ENCODE results near the gene ATG14.
"Not testable (repeated sequence)": the region's sequence is repeated elsewhere in the genome, so short reads cannot be mapped to it uniquely, and the experiment has no call there.

Gene ATG14

GRCh38 chr14:55350461-55350860 lies 61.2 kb downstream of the ATG14 start:
- peaks cover 3% of the 10 kb centered on the region for H3K36me3 ChIP-seq
- no peak for TF ChIP-seq CTCF (IDR thresholded peaks at IDR 0.05; ENCODE audit: low read depth, low read length)

GRCh38 chr14:55349565-55349964 lies 62.1 kb downstream of the ATG14 start:
- Histone ChIP-seq H3K4me1 (peaks cover 4% of the 10 kb centered on the region), H3K27me3 (no peaks in the 10 kb centered on the region), H3K4me3 (ENCODE audit: low read depth, low read length) (no peak overlapping the region), H3K9me3 (no peaks in the 10 kb centered on the region), H3K36me3 (peaks cover 3% of the 10 kb centered on the region)
- no peak for DNase-seq
- TF ChIP-seq CTCF (IDR thresholded peaks at IDR 0.05; ENCODE audit: low read depth, low read length): no peak

More at GRCh38 chr14:55350461-55350860, 61.2 kb downstream of the ATG14 start:
- DNase-seq: no peak
- no peaks in the 10 kb centered on the region for H3K27me3 ChIP-seq
- H3K4me3 ChIP-seq (ENCODE audit: low read depth, low read length): no peak overlapping the region
- no peaks in the 10 kb centered on the region for H3K9me3 ChIP-seq
- peaks cover 4% of the 10 kb centered on the region for H3K4me1 ChIP-seq

- Histone ChIP-seq H3K4me1 (peaks cover 4% of the 10 kb centered on the region), H3K27me3 (no peaks in the 10 kb centered on the region), H3K4me3 (ENCODE audit: low read depth, low read length) (no peak overlapping the region), H3K9me3 (no peaks in the 10 kb centered on the region), H3K36me3 (peaks cover 3% of the 10 kb centered on the region)
- no peak for DNase-seq
- no peak for TF ChIP-seq CTCF (IDR thresholded peaks at IDR 0.05; ENCODE audit: low read depth, low read length)
Observed at GRCh38 chr14:55348766-55349453, 62.7 kb downstream of the ATG14 start.

GRCh38 chr14:55347748-55348147 lies 63.9 kb downstream of the ATG14 start:
- H3K9me3 ChIP-seq: no peaks in the 10 kb centered on the region
- DNase-seq: no peak

GRCh38 chr14:55347040-55347439 lies 64.6 kb downstream of the ATG14 start:
- Histone ChIP-seq H3K4me3 (ENCODE audit: low read depth, low read length) (no peak overlapping the region), H3K4me1 (peaks cover 4% of the 10 kb centered on the region), H3K27me3 (no peaks in the 10 kb centered on the region), H3K36me3 (peaks cover 3% of the 10 kb centered on the region), H3K9me3 (no peaks in the 10 kb centered on the region)
- DNase-seq: no peak
- TF ChIP-seq CTCF (IDR thresholded peaks at IDR 0.05; ENCODE audit: low read depth, low read length): no peak

More at GRCh38 chr14:55347748-55348147, 63.9 kb downstream of the ATG14 start:
- peaks cover 4% of the 10 kb centered on the region for H3K4me1 ChIP-seq
- no peak overlapping the region for H3K4me3 ChIP-seq (ENCODE audit: low read depth, low read length)
- no peak for TF ChIP-seq CTCF (IDR thresholded peaks at IDR 0.05; ENCODE audit: low read depth, low read length)
- peaks cover 3% of the 10 kb centered on the region for H3K36me3 ChIP-seq
- H3K27me3 ChIP-seq: no peaks in the 10 kb centered on the region

GRCh38 chr14:55344582-55345163 lies 67.0 kb downstream of the ATG14 start:
- H3K4me1 ChIP-seq; H3K9me3 ChIP-seq; H3K4me3 ChIP-seq (ENCODE audit: low read depth, low read length); DNase-seq; H3K36me3 ChIP-seq; H3K27me3 ChIP-seq: not testable (repeated sequence)

All from BE2C (cell line).